ENCODE results near the gene CAMK2A.

The CAMK2A gene

DNA sequence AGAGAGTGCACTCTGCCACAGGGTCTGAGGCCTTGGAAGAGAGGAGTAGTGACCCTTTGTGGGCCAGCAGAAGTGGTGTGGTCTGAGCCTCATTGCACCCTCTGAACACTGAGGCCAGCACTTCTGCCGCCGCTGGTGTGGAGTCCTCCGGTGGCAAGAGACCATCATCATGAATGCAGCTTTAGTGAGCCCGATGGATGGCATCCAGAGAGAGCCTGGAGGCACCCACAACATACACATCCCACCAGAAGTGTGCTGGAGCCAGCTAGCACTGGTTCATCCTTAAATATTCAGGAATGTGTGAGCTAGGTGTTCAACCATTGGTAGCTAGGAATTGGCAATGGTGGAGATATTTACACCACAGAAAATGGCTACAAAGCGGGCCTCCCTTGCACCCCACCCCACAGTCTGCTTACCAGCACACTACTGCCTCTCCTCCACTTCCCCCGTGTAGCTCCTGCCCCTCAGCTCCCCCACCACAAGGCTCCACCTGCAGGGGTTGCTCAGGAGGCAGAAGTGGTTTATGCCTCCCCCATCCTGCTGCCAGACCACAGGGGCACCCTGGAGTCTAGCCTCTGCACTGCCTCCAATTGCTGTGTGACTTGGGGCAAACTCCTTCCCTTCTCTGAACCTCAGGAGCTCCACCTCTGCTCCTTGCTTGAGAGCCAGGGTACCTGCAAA, 83.3 kb downstream of the CAMK2A start:
- DNase-seq = no peak

DNA sequence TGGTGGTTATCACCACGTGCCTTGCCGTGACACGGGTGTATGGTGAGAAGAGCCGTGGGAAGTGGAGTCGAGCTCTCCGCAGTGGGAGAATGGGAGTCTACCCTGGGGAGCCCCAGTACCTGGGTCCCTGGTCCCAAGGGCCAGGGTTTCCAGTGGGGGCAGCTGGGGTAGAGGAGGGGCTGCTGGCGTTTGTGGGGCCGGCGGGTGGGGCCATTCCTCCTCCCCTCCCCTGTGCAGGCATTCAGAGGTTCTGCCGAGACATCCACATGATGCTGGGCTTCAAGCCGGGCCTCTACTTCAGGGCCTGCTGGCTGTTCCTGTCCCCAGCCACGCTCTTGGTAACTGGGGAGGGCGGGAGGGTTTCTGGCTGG, 85.0 kb downstream of the CAMK2A start:
- DNase-seq = no peak

DNA sequence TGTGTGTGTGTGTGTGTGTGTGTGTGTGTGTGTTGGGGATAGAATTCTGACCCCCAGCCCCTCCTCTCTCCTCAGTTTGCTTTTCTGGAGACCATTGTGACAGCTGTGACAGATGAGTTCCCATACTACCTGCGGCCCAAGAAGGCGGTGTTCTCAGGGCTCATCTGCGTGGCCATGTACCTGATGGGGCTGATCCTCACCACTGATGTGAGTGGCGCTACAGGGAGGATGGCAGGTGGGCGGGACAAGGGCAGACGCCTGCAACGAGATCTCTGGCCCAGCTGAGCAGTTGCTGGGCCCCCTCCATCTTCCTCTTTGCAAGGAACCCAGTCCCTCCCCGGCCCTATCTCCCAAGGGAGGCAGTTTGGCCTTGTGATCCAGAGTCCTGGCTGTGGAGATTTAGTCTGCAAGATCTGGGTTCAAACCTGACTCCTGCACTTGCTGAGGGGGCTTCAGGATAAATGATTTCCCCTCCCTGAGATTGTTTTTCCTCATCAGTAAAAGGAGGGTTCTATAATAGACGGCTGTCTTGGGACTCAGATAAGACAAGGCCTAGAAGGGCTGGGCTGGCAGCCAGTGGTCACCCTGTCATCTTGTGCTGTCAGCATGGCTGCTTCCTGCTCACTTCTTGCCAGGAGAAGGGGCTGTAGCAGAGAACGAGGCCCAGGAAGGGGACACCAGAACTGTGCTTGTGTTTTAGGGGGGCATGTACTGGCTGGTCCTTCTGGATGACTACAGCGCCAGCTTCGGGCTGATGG, 85.6 kb downstream of the CAMK2A start:
- no peak for DNase-seq

DNA sequence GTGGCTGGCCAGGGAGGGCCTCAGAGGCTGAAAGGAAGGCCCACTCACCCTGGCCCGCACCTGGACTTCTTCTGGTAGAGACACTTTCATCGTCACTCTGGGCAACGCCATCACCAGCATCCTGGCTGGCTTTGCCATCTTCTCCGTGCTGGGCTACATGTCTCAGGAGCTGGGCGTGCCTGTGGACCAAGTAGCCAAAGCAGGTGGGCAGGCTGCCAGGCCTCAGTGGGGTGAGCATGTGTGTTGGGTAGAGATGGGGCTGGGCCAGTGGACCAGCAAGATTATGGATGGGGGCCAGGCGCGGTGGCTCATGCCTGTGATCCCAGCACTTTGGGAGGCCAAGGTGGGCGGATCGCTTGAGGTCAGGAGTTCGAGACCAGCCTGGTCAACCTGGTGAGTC, 87.1 kb downstream of the CAMK2A start:
- no peak for DNase-seq

DNA sequence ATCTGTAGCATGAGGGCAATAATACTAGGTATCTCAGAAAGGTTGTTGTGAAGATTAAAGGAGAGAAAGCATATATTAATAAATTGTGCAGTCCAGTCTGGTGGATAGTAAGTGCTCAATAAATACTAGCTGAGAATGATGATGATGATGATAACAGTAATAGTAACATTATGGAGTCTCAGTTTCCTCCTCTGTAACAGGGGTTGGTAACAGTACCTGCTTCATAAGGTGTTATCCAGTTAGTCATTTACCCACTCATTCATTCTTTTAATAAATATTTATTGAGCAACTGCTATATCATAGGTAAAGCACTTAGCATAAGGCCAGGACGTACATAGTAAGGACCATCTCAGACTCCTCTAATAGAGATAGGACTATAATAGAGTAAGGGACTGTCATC, 92.1 kb downstream of the CAMK2A start:
- DNase-seq = no peak

DNA sequence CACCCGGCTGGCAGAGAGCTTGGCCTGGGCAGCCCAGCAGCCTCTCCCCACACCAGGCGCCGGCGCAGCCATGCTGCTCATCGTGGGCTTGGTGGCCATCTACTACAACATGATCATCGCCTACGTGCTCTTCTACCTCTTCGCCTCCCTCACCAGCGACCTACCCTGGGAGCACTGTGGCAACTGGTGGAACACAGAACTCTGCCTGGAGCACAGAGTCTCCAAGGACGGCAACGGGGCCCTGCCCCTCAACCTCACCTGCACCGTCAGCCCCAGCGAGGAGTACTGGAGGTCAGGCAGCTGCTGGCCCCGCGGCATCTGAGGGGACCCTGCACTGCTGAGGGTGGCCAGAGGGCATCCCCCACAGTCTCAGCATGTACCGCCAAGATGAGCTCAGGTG, 92.6 kb downstream of the CAMK2A start:
- DNase-seq = no peak

DNA sequence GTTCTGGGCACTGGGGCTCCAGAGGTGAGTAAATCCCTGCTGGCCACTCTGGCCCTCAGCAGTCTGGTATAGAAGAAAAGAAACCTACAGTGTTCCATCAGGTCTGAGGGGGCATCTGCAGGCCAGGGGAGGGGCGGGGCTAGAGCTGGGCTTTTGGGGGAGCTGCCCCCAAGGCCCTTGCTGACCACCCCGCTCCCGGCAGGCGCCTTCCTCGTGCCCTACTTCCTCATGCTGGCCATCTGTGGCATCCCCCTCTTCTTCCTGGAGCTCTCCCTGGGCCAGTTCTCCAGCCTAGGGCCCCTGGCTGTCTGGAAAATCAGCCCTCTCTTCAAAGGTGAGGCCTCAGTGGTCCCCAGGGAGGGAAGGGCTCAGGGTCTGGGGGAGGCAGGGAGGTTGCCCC, 93.1 kb downstream of the CAMK2A start:
- no peak for DNase-seq

DNA sequence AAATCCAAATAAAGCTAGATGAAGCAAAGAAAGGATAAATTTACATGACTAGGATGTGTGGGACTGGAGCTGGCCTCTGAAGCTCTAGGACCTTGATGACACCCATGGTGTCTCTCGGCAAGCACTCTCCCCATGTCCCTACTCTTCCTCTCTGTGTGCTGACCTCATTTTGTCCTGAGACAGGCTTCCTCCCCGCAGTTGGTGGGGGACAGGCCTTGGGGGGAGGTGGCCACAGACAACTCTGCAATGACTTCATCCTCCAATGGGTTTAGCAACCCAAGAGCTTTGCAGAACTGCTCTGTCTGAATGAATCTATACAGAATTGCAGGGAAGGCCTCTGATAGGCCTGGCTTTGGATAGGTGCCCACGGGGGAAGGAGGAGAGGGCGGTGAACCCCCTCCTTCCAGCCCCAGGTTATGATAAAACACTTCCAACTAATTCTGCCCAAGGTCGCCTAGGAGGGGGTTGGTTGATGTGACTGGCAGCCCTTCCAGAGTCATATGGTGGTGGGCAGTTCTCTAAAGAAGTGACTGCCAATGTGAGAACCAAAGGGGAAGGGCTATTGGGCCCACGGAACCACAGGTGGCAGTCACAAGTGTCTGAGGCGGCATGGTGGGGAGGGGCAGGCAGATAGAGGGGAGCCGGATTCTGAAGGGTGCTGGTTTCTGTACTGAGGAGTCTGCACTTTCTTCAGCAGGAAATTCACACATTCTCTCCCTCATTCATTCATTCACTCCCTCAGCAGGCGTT, 93.7 kb downstream of the CAMK2A start:
- no peak for DNase-seq

DNA sequence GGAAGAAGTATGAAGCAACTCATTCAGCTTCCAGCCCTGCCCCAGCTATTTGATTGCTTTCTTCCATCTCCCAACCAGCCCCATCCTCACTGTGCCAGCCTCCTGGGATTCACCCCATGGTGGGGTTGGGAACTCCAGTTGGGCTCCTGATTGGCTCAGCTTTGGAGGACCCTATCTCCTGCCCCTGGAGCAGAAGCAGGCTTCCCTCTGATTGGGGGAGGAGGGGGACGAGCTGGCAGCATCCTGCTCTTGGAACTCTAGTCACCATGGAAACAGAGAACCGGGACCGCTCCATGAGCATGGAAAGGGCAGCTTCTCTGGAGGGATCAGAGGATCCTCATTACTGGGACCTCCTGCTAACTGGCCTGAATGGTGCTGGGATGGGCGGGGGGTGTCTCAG, 97.1 kb downstream of the CAMK2A start:
- no peak for DNase-seq

DNA sequence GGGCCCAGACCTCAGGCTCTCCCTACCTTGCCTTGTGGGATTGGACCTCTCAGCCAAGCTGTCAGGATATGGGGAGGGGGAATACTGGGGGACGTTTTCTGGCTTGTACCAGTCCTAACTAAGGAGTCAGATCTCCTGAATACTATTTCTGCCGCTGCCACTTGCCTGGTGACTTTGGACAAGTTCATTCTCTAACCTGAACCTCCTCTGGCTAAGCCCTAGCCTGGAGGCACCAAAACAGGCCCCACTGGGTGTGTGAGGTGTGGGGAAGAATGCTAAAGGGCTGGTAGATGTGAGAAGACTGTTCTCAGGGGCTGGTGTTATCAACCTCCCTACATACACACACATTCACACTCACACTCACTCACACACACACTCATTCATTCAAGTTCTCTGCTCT, 98.6 kb downstream of the CAMK2A start:
- no peak for DNase-seq

DNA sequence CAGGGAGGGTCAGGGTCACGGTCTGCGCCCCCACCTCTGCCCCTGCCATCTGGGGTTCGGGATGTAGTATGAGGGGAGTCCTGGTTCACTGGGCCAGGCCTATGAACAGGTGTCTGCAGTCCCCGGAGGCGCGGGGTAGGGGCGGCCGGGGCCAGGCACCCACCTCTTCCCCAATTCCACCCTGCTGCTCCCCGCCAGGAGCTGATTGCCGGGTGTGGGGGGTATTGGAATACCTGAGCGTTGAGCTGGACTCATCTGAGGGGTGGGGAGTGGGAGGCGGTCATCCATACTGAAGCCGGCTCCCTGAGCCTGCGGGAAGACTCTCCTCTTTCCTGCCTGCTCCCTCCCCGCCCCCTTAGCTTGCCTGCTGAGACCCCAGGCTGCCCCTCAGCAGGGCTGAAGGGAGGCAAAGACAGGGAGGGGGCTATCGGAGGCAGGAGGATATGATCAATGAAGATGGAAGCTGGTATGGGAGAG, 99.0 kb downstream of the CAMK2A start:
- no peak for DNase-seq

DNA sequence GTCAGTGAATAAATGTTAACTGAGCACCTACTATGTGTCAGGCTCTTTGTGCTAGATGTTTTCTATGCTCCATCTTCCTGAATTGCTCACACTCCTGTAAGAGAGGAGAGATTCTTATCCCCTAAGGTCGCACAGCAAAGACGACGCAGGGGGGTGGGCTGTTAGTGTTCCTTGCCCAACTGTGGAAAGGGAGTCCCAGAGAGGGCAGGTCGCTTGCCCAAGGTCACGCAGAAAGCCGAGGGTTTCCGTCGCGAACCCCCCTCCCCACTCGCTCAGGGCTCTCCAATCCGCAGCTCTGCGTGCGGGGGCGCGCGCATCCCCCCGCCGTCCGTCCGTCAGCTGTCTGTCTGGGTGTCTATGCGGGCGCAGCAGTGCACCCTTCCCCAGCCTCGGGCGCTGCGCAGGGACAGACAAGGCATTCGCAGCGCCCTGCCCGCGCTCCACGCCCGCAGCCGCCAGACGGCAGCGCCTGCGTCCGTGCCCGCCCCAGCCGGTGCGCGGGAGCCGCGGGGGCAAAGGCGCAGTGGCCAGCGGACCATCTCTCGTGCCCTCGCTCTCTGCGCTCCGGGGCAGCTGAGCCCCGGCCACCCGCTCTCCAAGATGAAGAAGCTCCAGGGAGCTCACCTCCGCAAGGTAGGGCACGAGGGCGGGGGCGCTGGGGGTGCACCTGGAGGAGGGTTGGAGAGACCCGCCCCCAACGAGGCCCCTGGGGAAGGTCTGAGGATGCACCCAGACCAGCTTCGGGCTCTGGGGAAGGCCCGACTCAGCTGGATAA, 99.7 kb downstream of the CAMK2A start, which contains the start of gene SLC6A7:
TSS of gene SLC6A7 (plus strand) at position 335 of the 775 bp plus-strand sequence. CDS start at position 601, 266 bp downstream.
- DNase-seq = no peak

DNA sequence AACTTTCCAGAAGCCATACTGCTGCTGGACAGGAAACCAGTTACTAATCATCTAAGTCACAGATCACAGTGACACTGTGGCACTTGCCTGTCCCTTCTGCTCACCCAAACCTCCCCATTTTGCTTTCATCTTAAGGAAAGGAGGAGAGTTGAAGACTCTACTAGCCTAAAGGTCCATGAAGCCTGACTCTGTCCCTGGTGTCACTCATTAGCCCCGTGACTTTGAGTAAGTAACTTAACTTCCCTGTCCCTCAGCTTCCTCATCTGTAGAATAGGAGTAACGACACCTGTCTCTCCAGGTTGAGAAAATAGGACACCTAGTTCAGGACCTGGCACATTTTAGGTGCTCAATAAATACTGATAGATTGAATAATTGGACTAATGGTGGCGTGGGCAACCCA, 100.2 kb downstream of the CAMK2A start:
- DNase-seq = no peak

DNA sequence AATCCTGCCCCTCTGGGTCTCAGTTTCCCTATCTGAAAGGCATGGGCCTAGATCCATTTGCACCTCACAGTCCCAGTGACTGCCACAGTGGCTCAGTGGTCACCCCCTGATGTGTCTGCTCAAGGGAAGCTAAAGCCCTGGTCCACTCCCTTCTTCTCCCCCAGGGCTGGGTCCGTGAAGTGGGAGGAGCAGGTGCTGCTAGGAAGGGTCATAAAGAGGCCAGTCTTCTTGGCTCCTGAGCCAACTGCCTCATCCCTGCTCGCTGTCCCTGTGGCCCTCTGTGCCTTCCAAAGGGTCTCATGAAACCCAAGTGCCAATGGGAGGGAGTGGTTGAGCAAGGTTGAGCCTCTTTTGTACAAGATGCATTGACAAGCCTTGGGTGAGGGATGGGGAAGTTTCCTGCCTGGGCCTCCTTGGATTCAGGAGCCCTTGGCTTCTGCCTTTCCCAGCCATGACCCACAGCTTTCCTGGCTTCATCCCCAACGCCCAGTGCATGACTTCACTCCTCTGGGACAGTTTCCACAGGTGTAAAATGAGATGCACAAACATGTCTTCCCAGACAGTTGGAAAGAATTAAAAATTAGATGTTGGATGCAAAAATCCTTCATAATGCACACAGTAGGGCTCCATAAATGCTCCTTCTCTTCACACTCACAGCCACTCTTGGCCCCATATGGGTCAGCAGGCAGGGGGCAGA, 101.3 kb downstream of the CAMK2A start:
- DNase-seq = no peak

DNA sequence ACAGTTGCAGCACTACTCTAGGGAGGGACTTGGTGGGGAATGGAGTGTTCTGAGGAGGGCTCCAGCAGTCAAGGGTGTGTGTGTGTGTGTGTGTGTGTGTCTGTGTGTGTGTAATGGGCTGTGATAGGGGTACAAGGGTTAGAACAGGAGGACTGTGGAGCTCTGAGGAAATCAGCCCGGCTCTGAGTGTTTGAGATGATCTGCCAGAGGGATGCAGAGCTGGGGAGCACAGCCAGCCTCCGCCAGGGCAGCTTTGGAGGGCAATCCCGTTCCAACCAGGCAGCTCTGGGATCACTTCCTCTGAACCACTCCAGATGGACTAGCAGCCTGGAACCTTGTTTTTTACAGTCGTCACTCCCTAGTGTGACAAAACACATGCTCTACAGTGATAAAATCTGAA, 102.7 kb downstream of the CAMK2A start:
- DNase-seq = no peak

DNA sequence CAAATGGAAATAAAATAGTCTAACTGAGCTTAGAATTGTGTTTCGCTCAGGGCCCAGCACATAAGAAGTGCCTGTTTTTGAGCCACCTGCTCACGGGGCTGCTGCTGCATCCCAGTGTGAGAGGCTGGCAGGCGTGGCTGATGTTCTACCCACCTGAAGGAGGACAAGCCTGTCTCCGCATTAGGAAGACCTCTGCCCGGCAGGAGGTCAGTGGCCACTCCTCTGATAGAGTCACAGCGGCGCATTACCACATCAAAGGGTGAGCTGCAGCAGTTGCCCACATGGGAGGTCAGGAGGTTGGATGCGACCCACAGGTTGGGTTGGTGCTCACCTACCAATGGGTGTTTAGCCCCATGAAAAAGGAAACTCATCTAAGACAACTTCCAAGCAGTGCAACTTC, 103.4 kb downstream of the CAMK2A start:
- no peak for DNase-seq

DNA sequence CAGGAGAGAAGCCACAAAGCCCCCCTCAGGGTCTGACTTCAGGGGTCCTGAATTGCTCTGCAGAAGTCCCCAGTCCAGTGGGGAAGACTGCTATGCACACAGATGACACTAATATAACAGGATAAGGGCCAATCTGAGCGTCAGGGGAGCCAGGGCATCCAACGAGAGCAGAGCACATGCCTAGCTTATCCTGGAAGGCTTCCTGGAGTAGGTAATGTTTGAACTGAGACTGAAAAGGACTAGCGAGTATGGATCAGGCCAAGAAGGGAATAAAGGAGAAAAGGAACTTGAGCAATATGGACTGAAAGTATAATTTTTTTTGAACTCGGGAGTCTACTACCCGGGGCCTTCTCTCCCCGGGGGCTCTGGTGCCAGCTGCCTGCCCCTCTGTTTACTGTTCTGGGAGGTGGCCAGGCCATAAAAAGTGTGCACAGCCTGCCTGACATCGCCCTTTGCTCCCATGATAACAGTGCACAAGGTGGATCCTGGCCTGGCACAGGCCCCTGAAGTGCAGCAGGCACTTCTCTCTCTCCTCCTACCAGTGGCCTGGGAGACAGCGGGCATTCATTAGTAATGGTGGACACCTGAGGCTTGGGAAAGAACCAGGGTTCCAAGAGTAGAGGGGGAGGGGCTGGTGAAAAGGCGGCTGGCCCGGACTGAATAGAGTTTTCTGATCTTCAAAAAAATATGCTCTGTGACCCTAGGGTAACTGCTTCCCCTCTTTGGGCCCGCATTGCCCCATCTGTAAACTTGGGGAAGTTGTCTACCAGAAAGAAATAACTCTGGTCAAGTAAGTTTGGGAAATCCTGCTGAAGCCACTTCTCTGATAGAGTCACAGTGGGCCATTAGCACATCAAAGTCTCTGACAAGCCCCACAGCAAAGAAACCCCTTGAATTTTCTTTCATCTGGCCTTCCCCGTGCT, 104.3 kb downstream of the CAMK2A start:
- DNase-seq = no peak

DNA sequence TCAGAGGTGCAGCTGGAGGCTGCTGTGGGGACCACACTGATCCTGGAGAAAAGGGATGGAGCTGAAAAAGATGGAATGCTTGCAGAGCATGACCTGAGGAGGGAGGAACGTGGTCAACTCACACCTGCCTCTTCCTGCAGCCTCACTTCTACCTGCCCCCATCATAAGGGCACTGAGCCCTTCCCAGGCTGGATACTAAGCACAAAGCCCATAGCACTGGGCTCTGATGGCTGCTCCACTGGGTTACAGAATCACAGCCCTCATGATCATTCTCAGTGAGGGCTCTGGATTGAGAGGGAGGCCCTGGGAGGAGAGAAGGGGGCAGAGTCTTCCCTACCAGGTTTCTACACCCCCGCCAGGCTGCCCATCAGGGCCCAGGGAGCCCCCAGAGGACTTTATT, 105.6 kb downstream of the CAMK2A start:
- no peak for DNase-seq

DNA sequence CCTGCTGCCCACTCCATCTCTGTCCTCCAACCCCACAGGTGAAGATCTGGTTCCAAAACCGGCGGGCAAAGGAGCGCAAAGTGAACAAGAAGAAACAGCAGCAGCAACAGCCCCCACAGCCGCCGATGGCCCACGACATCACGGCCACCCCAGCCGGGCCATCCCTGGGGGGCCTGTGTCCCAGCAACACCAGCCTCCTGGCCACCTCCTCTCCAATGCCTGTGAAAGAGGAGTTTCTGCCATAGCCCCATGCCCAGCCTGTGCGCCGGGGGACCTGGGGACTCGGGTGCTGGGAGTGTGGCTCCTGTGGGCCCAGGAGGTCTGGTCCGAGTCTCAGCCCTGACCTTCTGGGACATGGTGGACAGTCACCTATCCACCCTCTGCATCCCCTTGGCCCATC, 106.1 kb downstream of the CAMK2A start:
- no peak for DNase-seq

DNA sequence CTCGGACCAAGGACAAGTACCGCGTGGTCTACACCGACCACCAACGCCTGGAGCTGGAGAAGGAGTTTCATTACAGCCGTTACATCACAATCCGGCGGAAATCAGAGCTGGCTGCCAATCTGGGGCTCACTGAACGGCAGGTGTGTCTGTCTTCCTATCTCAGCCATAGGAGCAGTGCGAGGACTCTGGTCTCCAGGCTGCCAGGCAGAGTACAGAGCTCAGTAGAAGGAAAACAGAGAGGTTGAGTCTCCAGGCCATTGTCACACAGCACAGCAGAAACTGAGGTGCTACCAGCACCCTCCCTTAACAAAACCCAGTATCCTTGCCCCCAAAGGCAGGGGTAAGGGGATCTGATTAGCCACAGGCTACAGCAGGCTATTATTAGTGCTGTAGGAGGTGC, 106.8 kb downstream of the CAMK2A start:
- no peak for DNase-seq

Data from activated CD4-positive, alpha-beta T cell treated with anti-CD3 and anti-CD28 coated beads, Interleukin-2, amount 50 U/mL, for 16 hours (primary cell).